Measurements from ENCODE around the gene DDX1. TPM values are rescaled to one million over a fixed set of nuclear protein-coding genes. Genes with fewer than 3 reads are reported as not detected.

DDX1 gene
- total RNA-seq, 2 experiments from 2014 or later: 42.7 to 91.8 TPM

DNA sequence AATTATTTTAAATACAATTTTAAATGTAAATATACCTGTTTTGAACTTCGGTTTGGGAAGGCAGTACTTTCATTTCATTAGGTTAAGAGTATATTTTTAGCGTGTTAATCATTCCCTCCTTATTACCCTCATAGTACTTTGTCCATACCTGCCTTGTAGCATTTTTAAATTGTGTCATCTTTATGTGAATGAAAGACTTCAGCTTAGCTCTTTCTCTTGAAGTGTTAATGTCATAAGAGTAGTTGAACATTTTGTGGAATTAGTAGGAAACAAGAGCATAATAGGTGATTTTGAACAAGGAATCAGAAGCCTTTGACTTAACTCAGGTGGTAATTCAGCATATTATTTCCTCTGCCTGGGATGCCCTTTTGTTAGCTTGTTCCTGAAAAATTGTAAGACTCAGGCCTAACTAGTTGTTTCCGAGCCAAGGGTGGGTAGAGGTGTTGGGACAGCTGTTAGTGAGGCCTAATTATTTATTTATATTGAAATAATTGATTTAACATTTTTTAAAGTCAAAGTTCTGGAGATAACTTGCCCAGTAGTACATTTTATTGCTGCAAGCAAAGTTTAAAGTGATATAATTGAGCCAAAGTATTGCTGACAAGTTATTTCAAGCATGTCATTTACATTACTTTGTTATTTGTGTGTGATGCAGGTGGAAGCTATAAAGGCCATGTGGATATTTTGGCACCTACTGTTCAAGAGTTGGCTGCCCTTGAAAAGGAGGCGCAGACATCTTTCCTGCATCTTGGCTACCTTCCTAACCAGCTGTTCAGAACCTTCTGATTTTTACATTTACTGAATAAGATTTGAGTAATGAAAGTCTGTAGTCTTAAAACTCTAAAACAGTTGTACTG lies 38.7 kb downstream of the DDX1 start:
- Histone ChIP-seq H3K9me2 (ENCODE audit: insufficient read depth, low read length) (no peaks in the 10 kb centered on the region), H3K79me2 (ENCODE audit: insufficient read depth, low read depth, low read length) (no peaks in the 10 kb centered on the region), H3K4me3 (ENCODE audit: low read depth, low read length, poor library complexity, severe bottlenecking) (no peak overlapping the region), H3K4me2 (ENCODE audit: low read length) (no peak overlapping the region), H3K9me3 (ENCODE audit: low read length) (no peaks in the 10 kb centered on the region), H3K4me1 (ENCODE audit: insufficient read depth, low read length, poor library complexity, severe bottlenecking) (no peaks in the 10 kb centered on the region), H2AFZ (ENCODE audit: low read length) (no peak overlapping the region), H3K36me3 (ENCODE audit: insufficient read depth, low read length) (peaks cover 100% of the 10 kb centered on the region), H3K27ac (ENCODE audit: low read depth, low read length, poor library complexity, severe bottlenecking) (no peak overlapping the region), H4K20me1 (ENCODE audit: insufficient read depth, low read length) (no peaks in the 10 kb centered on the region)
- BruUV-seq (replicated peaks): no TSS peak
- TF ChIP-seq, protein P1, sequence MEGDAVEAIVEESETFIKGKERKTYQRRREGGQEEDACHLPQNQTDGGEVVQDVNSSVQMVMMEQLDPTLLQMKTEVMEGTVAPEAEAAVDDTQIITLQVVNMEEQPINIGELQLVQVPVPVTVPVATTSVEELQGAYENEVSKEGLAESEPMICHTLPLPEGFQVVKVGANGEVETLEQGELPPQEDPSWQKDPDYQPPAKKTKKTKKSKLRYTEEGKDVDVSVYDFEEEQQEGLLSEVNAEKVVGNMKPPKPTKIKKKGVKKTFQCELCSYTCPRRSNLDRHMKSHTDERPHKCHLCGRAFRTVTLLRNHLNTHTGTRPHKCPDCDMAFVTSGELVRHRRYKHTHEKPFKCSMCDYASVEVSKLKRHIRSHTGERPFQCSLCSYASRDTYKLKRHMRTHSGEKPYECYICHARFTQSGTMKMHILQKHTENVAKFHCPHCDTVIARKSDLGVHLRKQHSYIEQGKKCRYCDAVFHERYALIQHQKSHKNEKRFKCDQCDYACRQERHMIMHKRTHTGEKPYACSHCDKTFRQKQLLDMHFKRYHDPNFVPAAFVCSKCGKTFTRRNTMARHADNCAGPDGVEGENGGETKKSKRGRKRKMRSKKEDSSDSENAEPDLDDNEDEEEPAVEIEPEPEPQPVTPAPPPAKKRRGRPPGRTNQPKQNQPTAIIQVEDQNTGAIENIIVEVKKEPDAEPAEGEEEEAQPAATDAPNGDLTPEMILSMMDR (conservative IDR thresholded peaks at IDR 0.05; ENCODE audit: low read length): no peak
- no peak for TF ChIP-seq EZH2phosphoT487 (IDR thresholded peaks at IDR 0.05; ENCODE audit: borderline replicate concordance, low read depth, low read length)
- intact Hi-C loops (cut with micrococcal nuclease; ENCODE audit: unreplicated experiment): loop anchor here (10.0 kb wide), 1 partner anchor 1124 kb away; no protein-coding TSS in a partner anchor
- POLR2A ChIA-PET: interaction anchor here (0.9 kb wide), 2 partner anchors 13 to 66 kb away, joined by 3 read pairs; no protein-coding TSS in a partner anchor
- DNase-seq (ENCODE audit: low spot score): no peak
- CTCF ChIA-PET (ENCODE audit: unreplicated experiment): no interaction called here

DNA sequence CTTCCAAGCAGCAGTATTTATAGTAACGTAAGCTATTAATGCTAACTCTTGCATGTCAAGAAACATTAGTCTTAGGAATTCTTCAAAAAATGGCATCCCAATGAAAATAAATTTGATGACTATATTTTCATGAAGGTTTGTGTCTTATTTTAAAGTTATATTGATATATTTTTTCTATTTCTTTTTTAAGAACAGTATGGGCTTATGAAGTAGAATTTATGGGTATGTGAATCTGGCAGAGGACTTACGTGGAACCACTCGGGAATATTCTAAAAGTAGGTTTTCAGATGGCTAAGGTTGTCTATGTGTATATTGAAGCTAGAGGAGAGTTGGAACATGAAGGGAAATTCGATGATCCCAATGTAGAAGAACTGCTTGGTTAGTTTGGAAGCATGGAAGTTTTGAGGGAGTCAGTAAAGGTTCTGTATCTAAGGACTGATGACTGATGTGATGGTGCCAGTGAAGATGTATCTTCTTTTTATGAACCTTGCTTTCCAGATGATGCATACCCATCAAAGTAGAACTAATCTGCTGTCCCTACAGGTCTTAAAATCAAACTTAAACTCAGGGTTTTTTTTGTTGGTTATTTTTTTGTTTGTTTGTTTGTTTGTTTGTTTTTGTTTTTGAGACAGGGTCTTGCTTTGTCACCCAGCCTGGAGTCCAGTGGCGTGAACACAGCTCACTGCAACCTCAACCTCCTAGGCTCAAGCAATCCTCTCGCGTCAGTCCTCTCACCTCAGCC lies 39.5 kb downstream of the DDX1 start:
- no TSS peak for BruUV-seq (replicated peaks)
- intact Hi-C loops (cut with micrococcal nuclease; ENCODE audit: unreplicated experiment): loop anchor here (10.0 kb wide), 1 partner anchor 1124 kb away; no protein-coding TSS in a partner anchor

More for the DNA sequence above, 39.5 kb downstream of the DDX1 start:
- peaks cover 99% of the 10 kb centered on the region for H3K36me3 ChIP-seq (ENCODE audit: insufficient read depth, low read length)
- H3K27ac ChIP-seq (ENCODE audit: low read depth, low read length, poor library complexity, severe bottlenecking): no peak overlapping the region
- H3K4me3 ChIP-seq (ENCODE audit: low read depth, low read length, poor library complexity, severe bottlenecking): no peak overlapping the region
- H4K20me1 ChIP-seq (ENCODE audit: insufficient read depth, low read length): no peaks in the 10 kb centered on the region
- TF ChIP-seq, protein P1 (conservative IDR thresholded peaks at IDR 0.05; ENCODE audit: low read length): no peak
- TF ChIP-seq EZH2phosphoT487 (IDR thresholded peaks at IDR 0.05; ENCODE audit: borderline replicate concordance, low read depth, low read length): no peak
- no peak for DNase-seq (ENCODE audit: low spot score)
- no peaks in the 10 kb centered on the region for H3K9me3 ChIP-seq (ENCODE audit: low read length)
- H2AFZ ChIP-seq (ENCODE audit: low read length): no peak overlapping the region
- ChIA-PET CTCF (ENCODE audit: unreplicated experiment) (no interaction called here), POLR2A (interaction anchor here (0.9 kb wide), 1 partner anchor 65 kb away, joined by 3 read pairs; no protein-coding TSS in a partner anchor)
- H3K4me2 ChIP-seq (ENCODE audit: low read length): no peak overlapping the region
- no peaks in the 10 kb centered on the region for H3K79me2 ChIP-seq (ENCODE audit: insufficient read depth, low read depth, low read length)
- H3K4me1 ChIP-seq (ENCODE audit: insufficient read depth, low read length, poor library complexity, severe bottlenecking): no peaks in the 10 kb centered on the region
- H3K9me2 ChIP-seq (ENCODE audit: insufficient read depth, low read length): no peaks in the 10 kb centered on the region
